Measurements from ENCODE around the gene C20orf144.

GRCh38 chr20:33684533-33685327 is 22.6 kb downstream of the C20orf144 start:
- TF ChIP-seq, protein P1, sequence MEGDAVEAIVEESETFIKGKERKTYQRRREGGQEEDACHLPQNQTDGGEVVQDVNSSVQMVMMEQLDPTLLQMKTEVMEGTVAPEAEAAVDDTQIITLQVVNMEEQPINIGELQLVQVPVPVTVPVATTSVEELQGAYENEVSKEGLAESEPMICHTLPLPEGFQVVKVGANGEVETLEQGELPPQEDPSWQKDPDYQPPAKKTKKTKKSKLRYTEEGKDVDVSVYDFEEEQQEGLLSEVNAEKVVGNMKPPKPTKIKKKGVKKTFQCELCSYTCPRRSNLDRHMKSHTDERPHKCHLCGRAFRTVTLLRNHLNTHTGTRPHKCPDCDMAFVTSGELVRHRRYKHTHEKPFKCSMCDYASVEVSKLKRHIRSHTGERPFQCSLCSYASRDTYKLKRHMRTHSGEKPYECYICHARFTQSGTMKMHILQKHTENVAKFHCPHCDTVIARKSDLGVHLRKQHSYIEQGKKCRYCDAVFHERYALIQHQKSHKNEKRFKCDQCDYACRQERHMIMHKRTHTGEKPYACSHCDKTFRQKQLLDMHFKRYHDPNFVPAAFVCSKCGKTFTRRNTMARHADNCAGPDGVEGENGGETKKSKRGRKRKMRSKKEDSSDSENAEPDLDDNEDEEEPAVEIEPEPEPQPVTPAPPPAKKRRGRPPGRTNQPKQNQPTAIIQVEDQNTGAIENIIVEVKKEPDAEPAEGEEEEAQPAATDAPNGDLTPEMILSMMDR (conservative IDR thresholded peaks at IDR 0.05; ENCODE audit: low read length), result no peak
- TF ChIP-seq EZH2phosphoT487 (IDR thresholded peaks at IDR 0.05; ENCODE audit: borderline replicate concordance), result no peak
